Astrocyte (in vitro differentiated cells and primary cell): Measurements from ENCODE around the gene PCDHA7.
"Not testable (repeated sequence)": the region's sequence is repeated elsewhere in the genome, so short reads cannot be mapped to it uniquely, and the experiment has no call there.

Source experiments
- EZH2 ChIP-seq: IDR thresholded peaks from 2 replicates; pipeline ENCODE4 v1.6.1; 2012; ENCODE audit warnings: mild to moderate bottlenecking, low read length, inconsistent platforms; ENCODE audit not compliant: insufficient read depth
- TF ChIP-seq, protein P1 (sequence below): IDR thresholded peaks from 2 replicates; pipeline ENCODE4 v1.5.1; 2011; ENCODE audit warnings: low read depth, mild to moderate bottlenecking, inconsistent platforms, low read length, moderate library complexity; ENCODE audit not compliant: insufficient read depth

DNA sequence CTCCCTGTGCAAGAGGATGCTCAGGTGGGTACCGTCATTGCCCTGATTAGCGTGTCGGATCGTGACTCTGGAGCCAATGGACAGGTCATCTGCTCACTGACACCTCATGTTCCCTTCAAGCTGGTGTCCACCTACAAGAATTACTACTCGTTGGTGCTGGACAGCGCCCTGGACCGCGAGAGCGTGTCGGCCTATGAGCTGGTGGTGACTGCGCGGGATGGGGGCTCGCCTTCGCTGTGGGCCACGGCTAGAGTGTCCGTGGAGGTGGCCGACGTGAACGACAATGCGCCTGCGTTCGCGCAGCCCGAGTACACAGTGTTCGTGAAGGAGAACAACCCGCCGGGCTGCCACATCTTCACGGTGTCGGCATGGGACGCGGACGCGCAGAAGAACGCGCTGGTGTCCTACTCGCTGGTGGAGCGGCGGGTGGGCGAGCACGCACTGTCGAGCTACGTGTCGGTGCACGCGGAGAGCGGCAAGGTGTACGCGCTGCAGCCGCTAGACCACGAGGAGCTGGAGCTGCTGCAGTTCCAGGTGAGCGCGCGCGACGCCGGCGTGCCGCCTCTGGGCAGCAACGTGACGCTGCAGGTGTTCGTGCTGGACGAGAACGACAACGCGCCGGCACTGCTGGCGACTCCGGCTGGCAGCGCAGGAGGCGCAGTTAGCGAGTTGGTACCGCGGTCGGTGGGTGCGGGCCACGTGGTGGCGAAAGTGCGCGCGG is 42.6 kb downstream of the PCDHA7 start:
- TF ChIP-seq, protein P1, sequence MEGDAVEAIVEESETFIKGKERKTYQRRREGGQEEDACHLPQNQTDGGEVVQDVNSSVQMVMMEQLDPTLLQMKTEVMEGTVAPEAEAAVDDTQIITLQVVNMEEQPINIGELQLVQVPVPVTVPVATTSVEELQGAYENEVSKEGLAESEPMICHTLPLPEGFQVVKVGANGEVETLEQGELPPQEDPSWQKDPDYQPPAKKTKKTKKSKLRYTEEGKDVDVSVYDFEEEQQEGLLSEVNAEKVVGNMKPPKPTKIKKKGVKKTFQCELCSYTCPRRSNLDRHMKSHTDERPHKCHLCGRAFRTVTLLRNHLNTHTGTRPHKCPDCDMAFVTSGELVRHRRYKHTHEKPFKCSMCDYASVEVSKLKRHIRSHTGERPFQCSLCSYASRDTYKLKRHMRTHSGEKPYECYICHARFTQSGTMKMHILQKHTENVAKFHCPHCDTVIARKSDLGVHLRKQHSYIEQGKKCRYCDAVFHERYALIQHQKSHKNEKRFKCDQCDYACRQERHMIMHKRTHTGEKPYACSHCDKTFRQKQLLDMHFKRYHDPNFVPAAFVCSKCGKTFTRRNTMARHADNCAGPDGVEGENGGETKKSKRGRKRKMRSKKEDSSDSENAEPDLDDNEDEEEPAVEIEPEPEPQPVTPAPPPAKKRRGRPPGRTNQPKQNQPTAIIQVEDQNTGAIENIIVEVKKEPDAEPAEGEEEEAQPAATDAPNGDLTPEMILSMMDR, result not testable (repeated sequence)
- not testable (repeated sequence) for TF ChIP-seq EZH2
